Aorta (tissue), 5 donors: ENCODE results near the gene ERLIN1. TPM values are rescaled to one million over a fixed set of nuclear protein-coding genes. Genes with fewer than 3 reads are reported as not detected.

Source experiments
- ATAC-seq: fragments of 200-7000 bp; cut with Tn5 transposase; one replicate; pipeline ENCODE4 v1.9.1; 2022; ENCODE audit warnings: moderate library complexity; ENCODE audit not compliant: low FRiP score
- DNase-seq, 2 donors: peaks; one replicate each; pipeline ENCODE4 v3.0.0-alpha.2; 2020
- H3K27ac ChIP-seq, 2 donors: one replicate each; pipeline ENCODE4 v1.5.1; 2013; ENCODE audit warnings: low read length in 2 of 2, mild to moderate bottlenecking in 2 of 2, moderate library complexity in 2 of 2, control low read depth in 1 of 2, inconsistent platforms in 1 of 2, low read depth in 1 of 2
- H3K27me3 ChIP-seq, 2 donors: one replicate each; pipeline ENCODE4 v1.6.1; 2013; ENCODE audit warnings: control low read depth in 1 of 2, low read length in 1 of 2, mild to moderate bottlenecking in 1 of 2, moderate library complexity in 1 of 2; ENCODE audit not compliant: insufficient read depth in 2 of 2, control insufficient read depth in 1 of 2
- H3K36me3 ChIP-seq, 2 donors: one replicate each; pipeline ENCODE4 v1.6.1; 2013; ENCODE audit warnings: control low read depth in 1 of 2, low read length in 1 of 2, mild to moderate bottlenecking in 1 of 2; ENCODE audit not compliant: insufficient read depth in 2 of 2, control insufficient read depth in 1 of 2
- H3K4me1 ChIP-seq, 2 donors: one replicate each; pipeline ENCODE4 v1.6.1; 2013; ENCODE audit warnings: low read length in 2 of 2, control low read depth in 1 of 2, mild to moderate bottlenecking in 1 of 2, moderate library complexity in 1 of 2; ENCODE audit not compliant: insufficient read depth in 2 of 2, control insufficient read depth in 1 of 2
- H3K4me3 ChIP-seq, 2 donors: one replicate each; pipeline ENCODE4 v1.5.1; 2013; ENCODE audit warnings: low read length in 2 of 2, control low read depth in 1 of 2, mild to moderate bottlenecking in 1 of 2
- H3K9me3 ChIP-seq: one replicate; pipeline ENCODE4 v1.6.1; 2013; ENCODE audit warnings: mild to moderate bottlenecking, low read length; ENCODE audit not compliant: control insufficient read depth
- WGBS, 2 donors: extraction: QIAGEN DNeasy Blood & Tissue Kit; methylation state at CpG; one replicate each; pipeline ENCODE4 v1.1.7; 2013; 5-methylcytosine and 5-hydroxymethylcytosine counted together
- intact Hi-C, 2 donors: fragments of 100-400 bp; cut with DNase I; formaldehyde crosslinking; loops; one replicate each; pipeline versions ENCODE4 v1.14.2 to v1.15.0; 2022
- polyA plus RNA-seq, 2 donors: library from polyadenylated mRNA; stranded (reverse); fragments of 200-250 nt; gene quantifications; one replicate each; pipeline ENCODE4 v1.2.3, GENCODE V29; 2013
- total RNA-seq, 2 donors: library from RNA; stranded (reverse); fragmentation: NEBNext Ultra II Directional; extraction: Animal tissue kit (Norgen Biotek cat#: 25700); gene quantifications; one replicate each; pipeline ENCODE4 v1.2.1, GENCODE V29; 2021
- donor health status: healthy with polysubstance abuse.
- donor health status: Bipolar disorder and iron deficiency.
- donor health status: DM: no; HTN: no; CAD: no.
- donor health status: DM: no; HTN: no; CAD: no.
- donor health status: DM: yes; HTN: yes; CAD: no.

The ERLIN1 gene
- total and polyA plus RNA-seq, 4 donors = 5.9 to 20.7 (median 9.9) TPM

DNA sequence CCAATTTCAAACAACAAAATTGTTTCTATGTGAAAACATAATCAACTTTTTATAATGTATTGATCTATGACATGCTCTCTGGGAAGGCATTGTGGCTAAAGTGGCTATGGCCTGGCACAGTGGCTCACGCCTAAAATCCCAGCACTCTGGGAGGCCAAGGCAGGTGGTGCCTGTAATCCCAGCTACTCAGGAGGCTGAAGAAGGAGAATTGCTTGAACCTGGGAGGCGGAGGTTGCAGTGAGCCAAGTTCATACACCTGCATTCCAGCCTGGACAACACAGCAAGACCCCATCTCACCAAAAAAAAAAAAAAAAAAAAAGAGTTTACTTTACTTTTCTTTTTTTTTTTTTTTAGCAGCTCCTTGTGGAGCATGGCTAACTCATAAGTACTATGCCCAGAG, 65.3 kb downstream of the ERLIN1 start:
- ATAC-seq = no peak
- DNase-seq = no peak
- H3K27me3 ChIP-seq = peaks cover 0 to 4% of the 10 kb centered on the region in 2 donors
- no peak overlapping the region for H3K27ac ChIP-seq
- H3K4me3 ChIP-seq = no peak overlapping the region
- H3K9me3 ChIP-seq = peaks cover 2% of the 10 kb centered on the region
- intact Hi-C loops = no loop called here
- no peaks in the 10 kb centered on the region for H3K36me3 ChIP-seq
- WGBS, 2 donors = 90 to 91% methylated on average over 2 of the region's 2 CpGs
- H3K4me1 ChIP-seq = no peaks in the 10 kb centered on the region

DNA sequence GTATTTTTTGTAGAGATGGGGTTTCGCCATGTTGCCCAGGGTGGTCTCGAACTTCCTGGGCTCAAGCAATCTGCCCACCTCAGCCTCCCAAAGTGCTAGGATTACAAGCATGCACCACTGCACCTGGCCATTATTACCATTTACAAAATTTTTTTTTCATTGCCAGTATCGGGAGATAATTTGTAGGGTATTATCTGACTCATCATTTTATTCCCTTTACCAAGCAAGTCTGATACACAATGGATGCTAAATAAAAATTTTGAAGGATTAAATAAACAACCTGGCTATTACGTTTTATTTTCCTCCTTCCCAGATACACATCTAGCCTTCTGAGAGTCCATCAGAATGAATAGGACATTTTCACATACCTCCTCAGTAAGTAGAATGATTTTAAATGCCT, 66.1 kb downstream of the ERLIN1 start:
- DNase-seq (no peak), ATAC-seq (no peak)
- Histone ChIP-seq H3K27ac (no peak overlapping the region), H3K9me3 (peaks cover 2% of the 10 kb centered on the region), H3K27me3 (peaks cover 0 to 4% of the 10 kb centered on the region in 2 donors), H3K36me3 (no peaks in the 10 kb centered on the region), H3K4me1 (no peaks in the 10 kb centered on the region), H3K4me3 (no peak overlapping the region)
- intact Hi-C loops = no loop called here
- WGBS, 2 donors = 80 to 84% methylated on average over 4 of the region's 4 CpGs

DNA sequence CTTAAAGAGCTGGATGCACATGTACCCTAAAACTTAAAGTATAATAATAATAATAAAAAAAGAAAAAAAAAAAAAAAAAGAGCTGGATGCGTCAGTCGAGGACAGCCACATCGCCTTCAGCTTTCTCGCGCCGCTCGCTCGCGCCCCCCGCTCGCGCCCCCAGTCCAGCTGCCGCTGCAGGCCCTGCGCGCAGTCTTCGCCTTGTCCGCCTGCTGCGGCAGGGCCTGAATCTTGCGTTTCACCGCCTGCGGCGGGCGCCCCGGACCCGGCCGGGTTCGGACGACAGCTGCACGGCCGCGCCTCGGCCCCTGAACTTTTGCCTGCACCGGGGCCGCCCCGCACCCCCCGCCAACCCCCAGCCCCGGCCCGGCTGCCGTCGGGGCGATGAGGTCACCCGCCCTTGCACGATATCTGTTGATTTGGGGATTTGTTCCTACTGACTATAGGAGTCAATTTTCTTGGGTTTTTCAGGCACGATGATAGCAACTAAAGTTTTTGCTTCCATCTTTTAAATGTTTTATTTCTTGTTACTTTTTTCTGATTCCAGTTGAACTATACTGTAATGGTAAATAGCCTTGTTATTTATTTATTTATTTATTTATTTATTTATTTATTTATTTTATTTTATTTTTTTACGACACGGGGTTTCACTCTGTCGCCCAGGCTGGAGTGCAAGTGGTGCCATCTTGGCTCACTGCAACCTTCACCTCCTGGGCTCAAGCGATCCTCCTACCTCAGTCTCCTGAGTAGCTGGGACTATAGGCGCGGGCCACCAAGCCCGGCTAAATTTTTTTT, 70.7 kb downstream of the ERLIN1 start:
- peaks cover 2% of the 10 kb centered on the region for H3K9me3 ChIP-seq
- H3K36me3 ChIP-seq = no peaks in the 10 kb centered on the region
- H3K4me3 ChIP-seq = no peak overlapping the region
- H3K27me3 ChIP-seq = peaks cover 0 to 4% of the 10 kb centered on the region in 2 donors
- ATAC-seq = no peak
- no peak overlapping the region for H3K27ac ChIP-seq
- no peaks in the 10 kb centered on the region for H3K4me1 ChIP-seq
- intact Hi-C loops = no loop called here
- no peak for DNase-seq
- 21% methylated on average over 48 to 51 of the region's 51 CpGs for WGBS, 2 donors

DNA sequence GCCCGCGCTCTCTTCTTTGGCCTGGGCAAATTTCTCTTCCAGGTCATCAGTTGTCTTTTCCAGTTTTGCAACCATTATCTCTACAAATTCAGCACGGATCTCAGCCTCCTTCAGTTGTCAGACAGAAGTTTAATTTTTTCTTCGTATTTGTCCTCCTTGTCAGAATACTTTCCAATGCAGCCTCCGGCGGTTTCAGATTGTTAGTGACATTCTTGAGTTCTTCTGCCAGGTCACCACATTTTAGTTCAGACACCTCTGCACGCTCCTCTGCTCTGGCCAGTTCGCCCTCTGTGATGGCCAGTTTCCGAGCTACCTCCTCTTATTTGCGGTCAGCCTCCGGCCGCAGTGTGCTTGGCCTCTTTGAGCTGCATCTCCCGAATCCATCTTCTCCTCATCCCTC, 71.4 kb downstream of the ERLIN1 start:
- Histone ChIP-seq H3K27me3 (peaks cover 0 to 4% of the 10 kb centered on the region in 2 donors), H3K36me3 (no peaks in the 10 kb centered on the region), H3K4me3 (no peak overlapping the region), H3K27ac (no peak overlapping the region), H3K9me3 (peaks cover 2% of the 10 kb centered on the region), H3K4me1 (no peaks in the 10 kb centered on the region)
- intact Hi-C loops = no loop called here
- no peak for ATAC-seq
- no peak for DNase-seq
- WGBS, 2 donors = 90% methylated on average over 13 of the region's 13 CpGs

DNA sequence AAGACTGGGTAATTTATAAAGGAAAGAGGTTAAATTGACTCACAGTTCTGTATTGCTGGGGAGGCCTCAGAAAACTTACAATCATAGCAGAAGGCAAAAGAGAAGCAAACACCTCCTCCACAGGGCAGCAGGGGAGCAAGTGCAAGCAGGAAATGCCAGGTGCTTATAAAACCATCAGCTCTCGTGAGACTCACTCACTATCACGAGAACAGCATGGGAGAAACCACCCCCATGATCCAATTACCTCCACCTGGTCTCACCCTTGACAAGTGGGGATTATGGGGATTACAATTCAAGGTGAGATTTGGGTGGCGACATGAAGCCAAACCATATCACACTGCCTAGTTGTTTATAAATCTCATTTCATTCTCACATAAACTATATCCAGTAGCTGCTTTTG, 76.2 kb downstream of the ERLIN1 start:
- H3K9me3 ChIP-seq = no peaks in the 10 kb centered on the region
- intact Hi-C loops = no loop called here
- 39 to 44% methylated on average over 3 of the region's 3 CpGs for WGBS, 2 donors

DNA sequence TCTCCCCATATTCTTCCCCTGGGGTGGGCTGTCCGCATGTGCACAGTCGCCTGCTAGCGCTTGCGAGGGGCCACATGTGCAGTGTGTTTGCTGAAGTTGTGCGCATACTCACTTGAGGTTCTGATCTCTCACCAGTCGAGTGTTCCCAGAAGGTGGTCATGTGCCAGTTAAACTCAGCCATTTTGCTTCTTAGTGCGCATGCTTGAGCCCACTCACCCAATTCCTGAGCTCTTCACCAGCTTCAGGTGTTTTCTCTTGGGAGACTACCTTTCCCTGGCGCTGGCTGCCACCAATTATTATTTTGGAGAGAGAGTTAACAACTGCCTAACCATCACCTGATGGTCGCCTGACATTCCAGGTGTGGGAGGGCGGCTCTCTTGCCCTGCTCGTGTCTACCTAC, 79.0 kb downstream of the ERLIN1 start:
- Histone ChIP-seq H3K4me1 (no peaks in the 10 kb centered on the region), H3K36me3 (no peaks in the 10 kb centered on the region), H3K4me3 (no peak overlapping the region), H3K9me3 (peaks cover 2% of the 10 kb centered on the region), H3K27me3 (no peaks in the 10 kb centered on the region), H3K27ac (no peak overlapping the region)
- WGBS, 2 donors = 79 to 81% methylated on average over 10 to 11 of the region's 11 CpGs
- DNase-seq = no peak
- ATAC-seq = no peak
- intact Hi-C loops = no loop called here

More for the DNA sequence above, 76.2 kb downstream of the ERLIN1 start:
- DNase-seq (no peak), ATAC-seq (no peak)
- Histone ChIP-seq H3K36me3 (no peaks in the 10 kb centered on the region), H3K4me3 (no peak overlapping the region), H3K4me1 (no peaks in the 10 kb centered on the region), H3K27me3 (no peaks in the 10 kb centered on the region), H3K27ac (no peak overlapping the region)

DNA sequence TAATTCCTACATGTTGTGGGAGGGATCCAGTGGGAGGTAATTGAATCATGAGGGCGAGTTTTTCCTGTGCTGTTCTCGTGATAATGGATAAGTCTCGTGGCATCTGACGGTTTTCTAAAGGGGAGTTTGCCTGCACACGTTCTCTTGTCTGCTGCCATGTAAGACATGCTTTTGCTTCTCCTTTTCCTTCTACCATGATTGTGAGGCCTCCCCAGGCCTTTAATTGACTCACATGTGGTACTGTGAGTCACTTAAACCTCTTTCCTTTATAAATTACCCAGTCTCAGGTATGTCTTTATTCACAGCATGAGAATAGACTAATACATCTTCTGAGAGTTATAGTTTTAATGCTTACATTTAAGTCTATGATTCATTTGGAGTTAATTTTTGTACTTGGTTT, 81.5 kb downstream of the ERLIN1 start:
- ATAC-seq = no peak

DNA sequence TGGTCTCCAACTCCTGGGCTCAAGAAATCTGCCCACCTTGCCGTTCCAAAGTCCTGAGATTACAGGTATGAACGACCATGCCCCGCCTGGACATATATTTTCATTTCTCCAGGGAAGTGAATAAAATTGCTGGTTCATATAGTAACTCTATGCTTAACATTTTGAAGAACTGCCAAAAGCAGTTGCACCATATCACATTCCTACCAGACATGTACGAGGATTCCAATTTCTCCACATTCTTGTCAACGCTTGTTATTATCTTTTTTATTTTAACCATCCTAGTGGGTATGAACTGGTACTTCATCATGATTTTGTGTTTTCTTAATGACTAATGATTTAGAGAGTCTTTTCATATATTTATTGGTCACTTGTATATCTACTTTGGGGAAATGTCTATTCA, 82.2 kb downstream of the ERLIN1 start:
- H3K9me3 ChIP-seq = peaks cover 2% of the 10 kb centered on the region
- H3K27me3 ChIP-seq = no peaks in the 10 kb centered on the region
- no peak overlapping the region for H3K27ac ChIP-seq
- H3K4me3 ChIP-seq = no peak overlapping the region
- no peaks in the 10 kb centered on the region for H3K4me1 ChIP-seq
- 40 to 51% methylated on average over 5 of the region's 5 CpGs for WGBS, 2 donors
- no peak for DNase-seq
- no peaks in the 10 kb centered on the region for H3K36me3 ChIP-seq
- intact Hi-C loops = no loop called here
- ATAC-seq = no peak

More for the DNA sequence above, 81.5 kb downstream of the ERLIN1 start:
- Histone ChIP-seq H3K4me1 (no peaks in the 10 kb centered on the region), H3K27me3 (no peaks in the 10 kb centered on the region), H3K4me3 (no peak overlapping the region), H3K27ac (no peak overlapping the region), H3K36me3 (no peaks in the 10 kb centered on the region), H3K9me3 (peaks cover 2% of the 10 kb centered on the region)
- DNase-seq = no peak
- 85 to 87% methylated on average over 5 of the region's 5 CpGs for WGBS, 2 donors
- intact Hi-C loops = no loop called here
